Liver (tissue), 9 donors: ENCODE measurements around the gene NOXRED1. TPM values are rescaled to one million over a fixed set of nuclear protein-coding genes. Genes with fewer than 3 reads are reported as not detected.

Experiments
- DNase-seq: peaks from one replicate; pipeline ENCODE4 v3.0.0-alpha.2; 2017; ENCODE audit warnings: low spot score
- H3K27ac ChIP-seq, 2 donors: one replicate each; pipeline ENCODE4 v1.7.0; 2013; ENCODE audit warnings: inconsistent platforms in 2 of 2, low read length in 2 of 2, control low read depth in 1 of 2, low read depth in 1 of 2, mild to moderate bottlenecking in 1 of 2
- H3K27me3 ChIP-seq, 4 donors: one replicate each; pipeline versions ENCODE4 v1.6.1 to v1.7.0; 2013; ENCODE audit warnings: low read length in 3 of 4, inconsistent platforms in 1 of 4, mild to moderate bottlenecking in 1 of 4, moderate library complexity in 1 of 4; ENCODE audit not compliant: control insufficient read depth in 4 of 4, insufficient read depth in 4 of 4
- H3K36me3 ChIP-seq, 4 donors: one replicate each; pipeline versions ENCODE4 v1.6.1 to v1.7.0; 2013; ENCODE audit warnings: low read length in 3 of 4, mild to moderate bottlenecking in 3 of 4, low read depth in 1 of 4, moderate library complexity in 1 of 4; ENCODE audit not compliant: control insufficient read depth in 4 of 4, insufficient read depth in 3 of 4
- H3K4me1 ChIP-seq, 4 donors: one replicate each; pipeline versions ENCODE4 v1.6.1 to v1.7.0; 2013; ENCODE audit warnings: low read length in 3 of 4, mild to moderate bottlenecking in 3 of 4, moderate library complexity in 1 of 4; ENCODE audit not compliant: control insufficient read depth in 4 of 4, insufficient read depth in 4 of 4
- H3K4me3 ChIP-seq, 3 donors: one replicate each; pipeline versions ENCODE4 v1.6.1 to v1.7.0; 2013; ENCODE audit warnings: low read length in 3 of 3, control low read depth in 1 of 3, low read depth in 1 of 3, mild to moderate bottlenecking in 1 of 3
- H3K9ac ChIP-seq, 2 donors: one replicate each; pipeline ENCODE4 v1.7.0; 2013; ENCODE audit warnings: low read length in 2 of 2, mild to moderate bottlenecking in 2 of 2, moderate library complexity in 2 of 2, control low read depth in 1 of 2, low read depth in 1 of 2
- H3K9me3 ChIP-seq, 4 donors: one replicate each; pipeline versions ENCODE4 v1.6.1 to v1.7.0; 2013; ENCODE audit warnings: low read length in 3 of 4; ENCODE audit not compliant: control insufficient read depth in 4 of 4
- CTCF ChIP-seq: fragments of 150-350 bp; IDR thresholded peaks from 2 replicates; pipeline ENCODE4 v1.5.1; 2017; ENCODE audit warnings: improper control_type of control experiment, low read depth, low read length; ENCODE audit not compliant: missing input control
- FOXA1 ChIP-seq: IDR thresholded peaks from 2 replicates; pipeline ENCODE4 v1.6.1; 2016; ENCODE audit warnings: antibody characterized with exemption
- FOXA2 ChIP-seq: IDR thresholded peaks from 2 replicates; pipeline ENCODE4 v1.6.1; 2016; ENCODE audit warnings: antibody characterized with exemption
- GABPA ChIP-seq, 2 donors: IDR thresholded peaks in 1 of 2; conservative IDR thresholded peaks in 1 of 2; 2 replicates each; pipeline ENCODE4 v1.6.1; 2016; ENCODE audit warnings: antibody characterized with exemption in 2 of 2, mild to moderate bottlenecking in 1 of 2, moderate library complexity in 1 of 2
- HNF4A ChIP-seq, 2 donors: conservative IDR thresholded peaks; 2 replicates each; pipeline ENCODE4 v1.6.1; 2016; ENCODE audit warnings: antibody characterized with exemption in 2 of 2, mild to moderate bottlenecking in 2 of 2
- HNF4G ChIP-seq: IDR thresholded peaks from 2 replicates; pipeline ENCODE4 v1.6.1; 2016; ENCODE audit warnings: antibody characterized with exemption
- JUND ChIP-seq, 2 donors: IDR thresholded peaks; 2 replicates each; pipeline ENCODE4 v1.6.1; 2016; ENCODE audit warnings: antibody characterized with exemption in 2 of 2
- NR2F2 ChIP-seq: IDR thresholded peaks from 2 replicates; pipeline ENCODE4 v1.6.1; 2016; ENCODE audit warnings: antibody characterized with exemption
- RAD21 ChIP-seq, 2 donors: IDR thresholded peaks; 2 replicates each; pipeline ENCODE4 v1.6.1; 2016; ENCODE audit warnings: antibody characterized with exemption in 2 of 2, mild to moderate bottlenecking in 2 of 2
- RXRA ChIP-seq, 2 donors: IDR thresholded peaks; 2 replicates each; pipeline ENCODE4 v1.6.1; 2017 to 2018; ENCODE audit warnings: antibody characterized with exemption in 2 of 2, mild to moderate bottlenecking in 1 of 2
- SP1 ChIP-seq: IDR thresholded peaks from 2 replicates; pipeline ENCODE4 v1.6.1; 2018; ENCODE audit warnings: antibody characterized with exemption, mild to moderate bottlenecking
- TAF1 ChIP-seq: conservative IDR thresholded peaks from 2 replicates; pipeline ENCODE4 v1.6.1; 2016; ENCODE audit warnings: antibody characterized with exemption, mild to moderate bottlenecking
- YY1 ChIP-seq: IDR thresholded peaks from 2 replicates; pipeline ENCODE4 v1.6.1; 2016; ENCODE audit warnings: antibody characterized with exemption, mild to moderate bottlenecking
- WGBS: extraction: QIAGEN DNeasy Blood & Tissue Kit; methylation state at CpG from one replicate; pipeline ENCODE4 v1.1.7; 2013; 5-methylcytosine and 5-hydroxymethylcytosine counted together
- polyA plus RNA-seq, 2 donors: library from polyadenylated mRNA; stranded (reverse) in 1 of 2; unstranded in 1 of 2; fragments of 200-250 nt in 1 of 2; fragments of >200 nt in 1 of 2; fragmentation: Nextera tagmentation in 1 of 2; extraction: Ambion mirVana in 1 of 2; gene quantifications; one replicate each; pipeline versions ENCODE4 v1.2.1 to v1.2.3, GENCODE V29; 2013 to 2015
- total RNA-seq, 2 donors: library from RNA; depleted of rRNA; stranded (reverse); fragments of >200 nt; gene quantifications; one replicate each; pipeline ENCODE4 v1.2.3, GENCODE V29; 2014
- TF ChIP-seq, protein P1 (sequence below): IDR thresholded peaks from 2 replicates; pipeline ENCODE4 v1.6.1; 2016; ENCODE audit warnings: antibody characterized with exemption
- TF ChIP-seq, protein P2 (sequence below): IDR thresholded peaks from 2 replicates; pipeline ENCODE4 v1.6.1; 2016; ENCODE audit warnings: antibody characterized with exemption
- TF ChIP-seq, protein P3 (sequence below): IDR thresholded peaks from 2 replicates; pipeline ENCODE4 v1.6.1; 2016; ENCODE audit warnings: antibody characterized with exemption
- TF ChIP-seq, protein P4 (sequence below): IDR thresholded peaks from 2 replicates; pipeline ENCODE4 v1.6.1; 2016; ENCODE audit warnings: antibody characterized with exemption, mild to moderate bottlenecking
- donor health status: healthy.
- donor health status: healthy.
- donor health status: healthy.
- donor health status: healthy.
- donor health status: healthy.

Gene NOXRED1
- total and polyA plus RNA-seq, 4 donors, result 0.06 to 0.50 (median 0.30) TPM

- TF ChIP-seq NR2F2 (no peak), GABPA (IDR thresholded peaks at IDR 0.05 in 1 of 2, conservative IDR thresholded peaks at IDR 0.05 in 1 of 2) (peak; percentile 81 to 91), FOXA1 (no peak), RAD21 (IDR thresholded peaks at IDR 0.05) (no peak), CTCF (no peak), RXRA (IDR thresholded peaks at IDR 0.05) (no peak), TAF1 (no peak), YY1 (peak; percentile 86), SP1 (no peak), HNF4G (no peak), HNF4A (conservative IDR thresholded peaks at IDR 0.05) (no peak), JUND (IDR thresholded peaks at IDR 0.05) (no peak), FOXA2 (no peak)
- TF ChIP-seq, protein P1, sequence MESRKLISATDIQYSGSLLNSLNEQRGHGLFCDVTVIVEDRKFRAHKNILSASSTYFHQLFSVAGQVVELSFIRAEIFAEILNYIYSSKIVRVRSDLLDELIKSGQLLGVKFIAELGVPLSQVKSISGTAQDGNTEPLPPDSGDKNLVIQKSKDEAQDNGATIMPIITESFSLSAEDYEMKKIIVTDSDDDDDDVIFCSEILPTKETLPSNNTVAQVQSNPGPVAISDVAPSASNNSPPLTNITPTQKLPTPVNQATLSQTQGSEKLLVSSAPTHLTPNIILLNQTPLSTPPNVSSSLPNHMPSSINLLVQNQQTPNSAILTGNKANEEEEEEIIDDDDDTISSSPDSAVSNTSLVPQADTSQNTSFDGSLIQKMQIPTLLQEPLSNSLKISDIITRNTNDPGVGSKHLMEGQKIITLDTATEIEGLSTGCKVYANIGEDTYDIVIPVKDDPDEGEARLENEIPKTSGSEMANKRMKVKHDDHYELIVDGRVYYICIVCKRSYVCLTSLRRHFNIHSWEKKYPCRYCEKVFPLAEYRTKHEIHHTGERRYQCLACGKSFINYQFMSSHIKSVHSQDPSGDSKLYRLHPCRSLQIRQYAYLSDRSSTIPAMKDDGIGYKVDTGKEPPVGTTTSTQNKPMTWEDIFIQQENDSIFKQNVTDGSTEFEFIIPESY, result no peak
- TF ChIP-seq, protein P2, sequence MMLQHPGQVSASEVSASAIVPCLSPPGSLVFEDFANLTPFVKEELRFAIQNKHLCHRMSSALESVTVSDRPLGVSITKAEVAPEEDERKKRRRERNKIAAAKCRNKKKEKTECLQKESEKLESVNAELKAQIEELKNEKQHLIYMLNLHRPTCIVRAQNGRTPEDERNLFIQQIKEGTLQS, result no peak
- TF ChIP-seq, protein P3, sequence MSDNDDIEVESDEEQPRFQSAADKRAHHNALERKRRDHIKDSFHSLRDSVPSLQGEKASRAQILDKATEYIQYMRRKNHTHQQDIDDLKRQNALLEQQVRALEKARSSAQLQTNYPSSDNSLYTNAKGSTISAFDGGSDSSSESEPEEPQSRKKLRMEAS, result no peak
- TF ChIP-seq, protein P4, sequence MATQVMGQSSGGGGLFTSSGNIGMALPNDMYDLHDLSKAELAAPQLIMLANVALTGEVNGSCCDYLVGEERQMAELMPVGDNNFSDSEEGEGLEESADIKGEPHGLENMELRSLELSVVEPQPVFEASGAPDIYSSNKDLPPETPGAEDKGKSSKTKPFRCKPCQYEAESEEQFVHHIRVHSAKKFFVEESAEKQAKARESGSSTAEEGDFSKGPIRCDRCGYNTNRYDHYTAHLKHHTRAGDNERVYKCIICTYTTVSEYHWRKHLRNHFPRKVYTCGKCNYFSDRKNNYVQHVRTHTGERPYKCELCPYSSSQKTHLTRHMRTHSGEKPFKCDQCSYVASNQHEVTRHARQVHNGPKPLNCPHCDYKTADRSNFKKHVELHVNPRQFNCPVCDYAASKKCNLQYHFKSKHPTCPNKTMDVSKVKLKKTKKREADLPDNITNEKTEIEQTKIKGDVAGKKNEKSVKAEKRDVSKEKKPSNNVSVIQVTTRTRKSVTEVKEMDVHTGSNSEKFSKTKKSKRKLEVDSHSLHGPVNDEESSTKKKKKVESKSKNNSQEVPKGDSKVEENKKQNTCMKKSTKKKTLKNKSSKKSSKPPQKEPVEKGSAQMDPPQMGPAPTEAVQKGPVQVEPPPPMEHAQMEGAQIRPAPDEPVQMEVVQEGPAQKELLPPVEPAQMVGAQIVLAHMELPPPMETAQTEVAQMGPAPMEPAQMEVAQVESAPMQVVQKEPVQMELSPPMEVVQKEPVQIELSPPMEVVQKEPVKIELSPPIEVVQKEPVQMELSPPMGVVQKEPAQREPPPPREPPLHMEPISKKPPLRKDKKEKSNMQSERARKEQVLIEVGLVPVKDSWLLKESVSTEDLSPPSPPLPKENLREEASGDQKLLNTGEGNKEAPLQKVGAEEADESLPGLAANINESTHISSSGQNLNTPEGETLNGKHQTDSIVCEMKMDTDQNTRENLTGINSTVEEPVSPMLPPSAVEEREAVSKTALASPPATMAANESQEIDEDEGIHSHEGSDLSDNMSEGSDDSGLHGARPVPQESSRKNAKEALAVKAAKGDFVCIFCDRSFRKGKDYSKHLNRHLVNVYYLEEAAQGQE, result no peak
- under 1% methylated on average over 69 of the region's 69 CpGs for WGBS
- no peaks in the 10 kb centered on the region for H3K27me3 ChIP-seq
- H3K9ac ChIP-seq, result peak within 1 kb of the TSS; percentile 45 to 57
- peak; percentile 85 for DNase-seq
- H3K4me3 ChIP-seq, result peak within 1 kb of the TSS; percentile 62 to 97 (median 93)
- H3K9me3 ChIP-seq, result no peaks in the 10 kb centered on the region
- peak within 1 kb of the TSS; percentile 75 to 80 for H3K27ac ChIP-seq
- H3K36me3 ChIP-seq, result no peaks in the 10 kb centered on the region
- peaks cover 0 to 14% (median 13%) of the 10 kb centered on the region in 4 donors for H3K4me1 ChIP-seq
Observed at GRCh38 chr14:77376771-77377501, 46.4 kb downstream of the NOXRED1 start, which contains the start of the genes SAMD15 and TMED8. SAMD15 (plus strand) TSS chr14:77377379; CDS start chr14:77377419, 40 bp downstream. TMED8 (minus strand) TSS chr14:77377094; CDS start chr14:77377053, 41 bp downstream.
